ENCODE data around the gene CIB4. TPM values are rescaled to one million over a fixed set of nuclear protein-coding genes. Genes with fewer than 3 reads are reported as not detected.

Gene CIB4
- total and polyA plus RNA-seq, 2 donors (not counting 1 experiment from before 2014, with no cell fraction given), result not detected

DNA sequence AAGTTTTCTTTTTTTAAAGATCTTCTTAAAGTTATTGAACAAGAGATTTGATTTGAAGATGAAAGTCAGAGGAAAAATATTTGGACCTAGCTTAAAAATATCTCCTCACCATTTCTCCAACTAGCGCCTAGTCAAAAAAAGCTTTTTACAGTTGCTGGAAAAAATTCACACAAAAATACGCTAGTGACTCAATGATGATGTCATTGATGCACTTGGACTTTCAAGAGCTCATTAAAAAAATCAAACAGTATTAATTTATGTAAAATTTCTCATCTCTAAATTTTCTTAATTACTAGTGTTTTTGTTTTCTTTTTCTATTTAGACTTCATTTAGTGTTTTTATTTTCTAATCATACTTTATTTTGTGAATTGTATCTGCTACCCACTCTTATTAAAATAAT lies 41.8 kb downstream of the CIB4 start:
- H3K27ac ChIP-seq (ENCODE audit: low read length in 2 of 2), result no peak overlapping the region
- no peak overlapping the region for H3K9ac ChIP-seq (ENCODE audit: low read length)
- no peak overlapping the region for H3K4me3 ChIP-seq (ENCODE audit: control extremely low read depth in 1 of 5, extremely low read depth in 1 of 5, insufficient read depth in 1 of 5, low read depth in 2 of 5, low read length in 4 of 5)
- peaks cover 0 to 6% (median 0%) of the 10 kb centered on the region in 3 donors for H3K9me3 ChIP-seq (ENCODE audit: control extremely low read depth in 1 of 3, control insufficient read depth in 2 of 3, insufficient read depth in 1 of 3, low read length in 2 of 3)
- H4K20me1 ChIP-seq (ENCODE audit: control insufficient read depth, insufficient read depth, low read length, poor library complexity, severe bottlenecking), result no peaks in the 10 kb centered on the region
- no peak overlapping the region for H3K27ac Mint-ChIP-seq
- WGBS (ENCODE audit: insufficient coverage), result no CpG with 5 or more reads among the region's 2 CpGs
- no peak overlapping the region for H3K4me3 Mint-ChIP-seq
- POLR2A ChIA-PET, result no interaction called here
- peaks cover 36% of the 10 kb centered on the region for H3K27me3 Mint-ChIP-seq
- no peak for TF ChIP-seq EZH2 (IDR thresholded peaks at IDR 0.05; ENCODE audit: borderline replicate concordance, insufficient read depth, low read depth, low read length, poor library complexity, severe bottlenecking)
- TF ChIP-seq CTCF (IDR thresholded peaks at IDR 0.05), result no peak
- peaks cover 0 to 13% (median 6%) of the 10 kb centered on the region in 4 experiments for H3K27me3 ChIP-seq (replicated peaks in 1 of 4; ENCODE audit: control extremely low read depth in 1 of 4, control insufficient read depth in 3 of 4, insufficient read depth in 4 of 4, low read length in 3 of 4)
- no peaks in the 10 kb centered on the region for H3K4me1 Mint-ChIP-seq
- DNase-seq (no peak), ATAC-seq (ENCODE audit: low read depth) (no peak)
- no peak overlapping the region for H2AFZ ChIP-seq (ENCODE audit: insufficient read depth, low read depth, low read length, poor library complexity, severe bottlenecking)
- intact Hi-C loops (cut with micrococcal nuclease), result no loop called here
- H3K36me3 ChIP-seq (replicated peaks in 1 of 2; ENCODE audit: control extremely low read depth in 1 of 2, control insufficient read depth in 1 of 2, extremely low read depth in 1 of 2, insufficient read depth in 2 of 2, low read length in 1 of 2), result no peaks in the 10 kb centered on the region
- no peaks in the 10 kb centered on the region for H3K4me1 ChIP-seq (ENCODE audit: control insufficient read depth in 2 of 2, insufficient read depth in 2 of 2, low read length in 2 of 2)
- CTCF ChIA-PET, result interaction anchor here (1.3 kb wide), 1 partner anchor 8 kb away, joined by 3 read pairs; no protein-coding TSS in a partner anchor
- no peak overlapping the region for H3K4me2 ChIP-seq (replicated peaks; ENCODE audit: low read depth, low read length, poor library complexity, severe bottlenecking)
- peaks cover 2% of the 10 kb centered on the region for H3K9me3 Mint-ChIP-seq (ENCODE audit: insufficient read depth)
- no peaks in the 10 kb centered on the region for H3K79me2 ChIP-seq (ENCODE audit: control insufficient read depth, insufficient read depth, low read length)

DNA sequence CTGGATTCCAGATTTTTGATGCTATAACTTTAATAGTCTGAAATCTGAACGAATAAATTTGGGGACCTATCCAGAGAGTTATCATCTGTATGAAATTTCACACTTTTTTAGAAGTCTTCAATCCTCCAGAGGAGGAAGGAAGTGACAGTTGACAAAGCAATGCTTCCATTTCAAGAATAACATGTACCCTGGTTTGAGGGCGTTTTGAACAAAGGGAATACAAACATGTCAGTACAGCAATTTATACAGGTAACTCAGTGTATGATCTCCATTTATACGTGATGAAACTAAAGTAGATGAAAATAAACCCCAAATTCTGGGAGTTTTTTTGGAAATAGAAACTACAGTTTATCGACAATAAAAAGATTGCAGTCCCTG lies 42.2 kb downstream of the CIB4 start:
- CTCF ChIA-PET, result interaction anchor here (1.3 to 2.5 kb wide), 2 partner anchors 9 to 21 kb away, joined by 3 to 9 read pairs; no protein-coding TSS in a partner anchor
- no peaks in the 10 kb centered on the region for H3K4me1 Mint-ChIP-seq
- WGBS (ENCODE audit: insufficient coverage), result no CpG with 5 or more reads among the region's 4 CpGs

More for the DNA sequence above, 42.2 kb downstream of the CIB4 start:
- Mint-ChIP-seq H3K4me3 (no peak overlapping the region), H3K27me3 (peaks cover 40% of the 10 kb centered on the region), H3K9me3 (ENCODE audit: insufficient read depth) (no peaks in the 10 kb centered on the region), H3K27ac (no peak overlapping the region)
- ATAC-seq (ENCODE audit: low read depth) (no peak), DNase-seq (no peak)
- TF ChIP-seq CTCF (IDR thresholded peaks at IDR 0.05) (no peak), EZH2 (IDR thresholded peaks at IDR 0.05; ENCODE audit: borderline replicate concordance, insufficient read depth, low read depth, low read length, poor library complexity, severe bottlenecking) (no peak)
- H3K4me3 ChIP-seq (ENCODE audit: control extremely low read depth in 1 of 5, extremely low read depth in 1 of 5, insufficient read depth in 1 of 5, low read depth in 2 of 5, low read length in 4 of 5), result no peak overlapping the region
- H3K4me2 ChIP-seq (replicated peaks; ENCODE audit: low read depth, low read length, poor library complexity, severe bottlenecking), result no peak overlapping the region
- intact Hi-C loops (cut with micrococcal nuclease), result no loop called here
- POLR2A ChIA-PET, result no interaction called here
- H3K36me3 ChIP-seq (replicated peaks in 1 of 2; ENCODE audit: control extremely low read depth in 1 of 2, control insufficient read depth in 1 of 2, extremely low read depth in 1 of 2, insufficient read depth in 2 of 2, low read length in 1 of 2), result no peaks in the 10 kb centered on the region
- H3K79me2 ChIP-seq (ENCODE audit: control insufficient read depth, insufficient read depth, low read length), result no peaks in the 10 kb centered on the region
- H3K27ac ChIP-seq (ENCODE audit: low read length in 2 of 2), result no peak overlapping the region
- H4K20me1 ChIP-seq (ENCODE audit: control insufficient read depth, insufficient read depth, low read length, poor library complexity, severe bottlenecking), result no peaks in the 10 kb centered on the region
- no peak overlapping the region for H2AFZ ChIP-seq (ENCODE audit: insufficient read depth, low read depth, low read length, poor library complexity, severe bottlenecking)
- no peaks in the 10 kb centered on the region for H3K4me1 ChIP-seq (ENCODE audit: control insufficient read depth in 2 of 2, insufficient read depth in 2 of 2, low read length in 2 of 2)
- H3K9me3 ChIP-seq (ENCODE audit: control extremely low read depth in 1 of 3, control insufficient read depth in 2 of 3, insufficient read depth in 1 of 3, low read length in 2 of 3), result peaks cover 0 to 3% (median 0%) of the 10 kb centered on the region in 3 donors
- peaks cover 0 to 13% (median 6%) of the 10 kb centered on the region in 4 experiments for H3K27me3 ChIP-seq (replicated peaks in 1 of 4; ENCODE audit: control extremely low read depth in 1 of 4, control insufficient read depth in 3 of 4, insufficient read depth in 4 of 4, low read length in 3 of 4)
- H3K9ac ChIP-seq (ENCODE audit: low read length), result no peak overlapping the region

All from B cell (primary cell).